ENCODE measurements around the gene MANBA.

GRCh38 chr4:102687982-102688433, 72.8 kb downstream of the MANBA start:
- TF ChIP-seq, protein P1, sequence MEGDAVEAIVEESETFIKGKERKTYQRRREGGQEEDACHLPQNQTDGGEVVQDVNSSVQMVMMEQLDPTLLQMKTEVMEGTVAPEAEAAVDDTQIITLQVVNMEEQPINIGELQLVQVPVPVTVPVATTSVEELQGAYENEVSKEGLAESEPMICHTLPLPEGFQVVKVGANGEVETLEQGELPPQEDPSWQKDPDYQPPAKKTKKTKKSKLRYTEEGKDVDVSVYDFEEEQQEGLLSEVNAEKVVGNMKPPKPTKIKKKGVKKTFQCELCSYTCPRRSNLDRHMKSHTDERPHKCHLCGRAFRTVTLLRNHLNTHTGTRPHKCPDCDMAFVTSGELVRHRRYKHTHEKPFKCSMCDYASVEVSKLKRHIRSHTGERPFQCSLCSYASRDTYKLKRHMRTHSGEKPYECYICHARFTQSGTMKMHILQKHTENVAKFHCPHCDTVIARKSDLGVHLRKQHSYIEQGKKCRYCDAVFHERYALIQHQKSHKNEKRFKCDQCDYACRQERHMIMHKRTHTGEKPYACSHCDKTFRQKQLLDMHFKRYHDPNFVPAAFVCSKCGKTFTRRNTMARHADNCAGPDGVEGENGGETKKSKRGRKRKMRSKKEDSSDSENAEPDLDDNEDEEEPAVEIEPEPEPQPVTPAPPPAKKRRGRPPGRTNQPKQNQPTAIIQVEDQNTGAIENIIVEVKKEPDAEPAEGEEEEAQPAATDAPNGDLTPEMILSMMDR (IDR thresholded peaks at IDR 0.05 in 4 of 5, conservative IDR thresholded peaks at IDR 0.05 in 1 of 5) = no peak
- no peak for TF ChIP-seq POLR2A (IDR thresholded peaks at IDR 0.05)
